Subcutaneous adipose tissue (tissue), 4 donors: ENCODE results near the gene DCDC1. TPM values are rescaled to one million over a fixed set of nuclear protein-coding genes. Genes with fewer than 3 reads are reported as not detected.

Experiments
- total RNA-seq, 4 donors: library from RNA; depleted of rRNA; stranded (reverse); fragments of >200 nt; gene quantifications; one replicate each; pipeline ENCODE4 v1.1.0, GENCODE V29; 2016
- TF ChIP-seq, protein P1 (sequence below): fragments of 450-650 bp; IDR thresholded peaks from one replicate; pipeline ENCODE4 v1.5.1; 2016; ENCODE audit warnings: low read depth, mild to moderate bottlenecking, control low read depth, antibody characterized with exemption, moderate library complexity

Gene DCDC1
- total RNA-seq, 4 donors from 2014 or later, result 0.17 to 0.22 TPM; not detected in 2

DNA sequence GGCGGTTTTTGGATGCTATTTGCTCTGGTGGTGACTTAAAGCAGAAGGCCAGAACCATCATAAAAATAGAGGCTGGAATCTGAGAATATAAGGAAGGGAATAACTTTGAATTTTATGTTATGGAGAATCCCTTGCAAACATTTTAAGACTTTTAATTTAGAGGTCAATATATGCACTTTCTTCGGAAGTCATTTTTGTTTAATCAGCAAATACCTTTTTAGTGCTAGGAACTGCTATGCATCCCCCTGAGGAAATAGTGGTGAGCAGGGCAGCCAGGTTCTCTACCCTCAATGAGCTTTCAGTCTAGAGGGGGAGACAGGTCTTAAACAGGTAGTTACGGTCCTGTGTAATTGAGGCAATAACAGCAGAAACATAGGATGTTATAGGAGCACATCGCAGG is 516.9 kb downstream of the DCDC1 start:
- TF ChIP-seq, protein P1, sequence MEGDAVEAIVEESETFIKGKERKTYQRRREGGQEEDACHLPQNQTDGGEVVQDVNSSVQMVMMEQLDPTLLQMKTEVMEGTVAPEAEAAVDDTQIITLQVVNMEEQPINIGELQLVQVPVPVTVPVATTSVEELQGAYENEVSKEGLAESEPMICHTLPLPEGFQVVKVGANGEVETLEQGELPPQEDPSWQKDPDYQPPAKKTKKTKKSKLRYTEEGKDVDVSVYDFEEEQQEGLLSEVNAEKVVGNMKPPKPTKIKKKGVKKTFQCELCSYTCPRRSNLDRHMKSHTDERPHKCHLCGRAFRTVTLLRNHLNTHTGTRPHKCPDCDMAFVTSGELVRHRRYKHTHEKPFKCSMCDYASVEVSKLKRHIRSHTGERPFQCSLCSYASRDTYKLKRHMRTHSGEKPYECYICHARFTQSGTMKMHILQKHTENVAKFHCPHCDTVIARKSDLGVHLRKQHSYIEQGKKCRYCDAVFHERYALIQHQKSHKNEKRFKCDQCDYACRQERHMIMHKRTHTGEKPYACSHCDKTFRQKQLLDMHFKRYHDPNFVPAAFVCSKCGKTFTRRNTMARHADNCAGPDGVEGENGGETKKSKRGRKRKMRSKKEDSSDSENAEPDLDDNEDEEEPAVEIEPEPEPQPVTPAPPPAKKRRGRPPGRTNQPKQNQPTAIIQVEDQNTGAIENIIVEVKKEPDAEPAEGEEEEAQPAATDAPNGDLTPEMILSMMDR, result no peak

DNA sequence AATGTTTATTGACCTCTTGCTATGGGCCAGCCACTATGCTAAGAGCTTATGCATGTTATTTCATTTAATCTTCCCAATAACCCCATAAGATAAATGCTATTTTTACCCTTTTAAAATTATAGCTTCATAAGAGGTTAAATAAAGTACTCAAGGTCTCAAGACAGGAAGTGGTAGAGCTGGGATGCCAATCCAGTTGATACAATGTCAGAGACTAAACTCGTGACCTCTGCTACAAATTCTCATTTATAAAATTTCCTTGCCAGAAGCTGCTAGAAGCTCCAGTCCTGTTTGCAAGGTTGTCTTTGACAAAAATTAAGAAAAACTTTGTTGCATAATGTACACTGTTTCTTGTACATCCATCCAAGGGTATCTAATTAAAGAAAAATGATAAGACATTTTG is 517.4 kb downstream of the DCDC1 start:
- TF ChIP-seq, protein P1, result no peak

DNA sequence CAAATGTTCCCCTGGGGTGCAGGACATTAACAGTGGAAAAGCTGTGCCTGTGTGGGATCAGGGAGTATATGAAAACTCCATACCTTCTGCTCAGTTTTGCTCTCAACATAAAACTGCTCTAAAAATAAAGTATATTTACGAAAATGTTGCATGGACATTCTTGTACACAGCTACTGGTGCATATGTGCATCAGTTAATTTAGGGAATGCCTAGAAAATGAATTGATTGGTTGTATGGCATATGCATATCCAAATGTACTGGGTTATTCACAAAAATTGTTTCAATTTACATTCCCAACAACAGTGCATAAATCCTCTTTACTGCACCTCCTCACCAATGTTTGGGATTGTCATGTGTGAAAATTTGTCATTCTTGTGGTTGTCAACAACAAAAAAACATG is 532.3 kb downstream of the DCDC1 start:
- TF ChIP-seq, protein P1, result no peak

DNA sequence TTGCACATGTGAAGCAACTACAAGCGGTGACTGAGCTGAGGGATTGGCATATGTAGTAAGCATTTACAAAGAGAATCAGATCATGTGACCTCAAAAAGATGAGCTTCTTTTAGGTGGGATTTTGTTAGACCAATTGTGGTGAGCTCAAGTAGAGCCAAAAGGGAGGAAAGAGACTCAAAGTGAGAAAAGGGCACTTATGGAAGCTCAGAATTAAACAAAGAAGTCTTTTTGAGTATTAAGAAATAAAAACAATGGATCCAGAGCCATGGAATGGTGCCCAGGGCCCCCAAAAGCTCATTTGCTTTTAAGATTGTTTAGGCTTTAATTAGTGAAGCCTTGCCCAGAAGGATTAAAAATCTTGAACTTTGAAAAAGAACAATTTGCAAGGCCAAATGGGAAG is 536.7 kb downstream of the DCDC1 start:
- TF ChIP-seq, protein P1, result no peak

DNA sequence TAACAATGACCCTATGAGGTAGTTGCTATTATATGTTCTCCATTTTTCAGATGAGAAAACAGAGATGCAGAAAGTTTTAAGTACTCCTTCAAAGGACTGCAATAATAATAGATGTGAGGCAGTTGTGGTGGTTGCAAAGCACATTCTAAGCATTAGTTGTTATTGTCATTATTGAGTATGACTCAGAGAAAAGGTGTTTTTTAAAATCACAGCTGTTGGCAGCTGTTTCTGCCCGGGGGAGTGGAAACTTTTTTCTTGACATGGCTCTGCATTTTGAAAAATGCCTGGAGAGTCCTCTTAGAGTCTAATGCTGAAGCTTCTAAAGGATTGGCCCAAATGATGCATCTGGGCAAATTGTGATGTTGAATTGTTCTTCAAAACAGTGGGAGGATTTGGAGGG is 538.9 kb downstream of the DCDC1 start:
- TF ChIP-seq, protein P1, result no peak

DNA sequence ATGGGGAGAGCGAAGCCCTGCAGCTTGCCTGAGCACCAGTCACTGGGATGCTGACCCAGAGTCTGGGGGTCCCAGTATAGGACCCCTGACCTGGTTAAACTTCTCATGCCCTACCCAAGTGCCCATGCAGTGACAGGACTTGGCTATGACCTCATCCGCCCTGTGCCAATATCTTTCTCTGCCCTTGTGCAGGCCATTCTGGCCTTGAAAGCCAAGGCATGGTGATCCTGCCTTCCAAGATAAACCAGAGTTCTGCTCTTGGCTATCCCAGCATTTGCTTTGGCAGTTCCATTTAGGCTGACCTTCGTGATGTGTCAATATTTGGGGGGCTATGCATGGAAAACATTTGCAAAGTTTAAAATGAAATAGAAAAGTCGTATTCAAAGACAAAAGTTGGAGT is 542.6 kb downstream of the DCDC1 start:
- TF ChIP-seq, protein P1, result no peak

DNA sequence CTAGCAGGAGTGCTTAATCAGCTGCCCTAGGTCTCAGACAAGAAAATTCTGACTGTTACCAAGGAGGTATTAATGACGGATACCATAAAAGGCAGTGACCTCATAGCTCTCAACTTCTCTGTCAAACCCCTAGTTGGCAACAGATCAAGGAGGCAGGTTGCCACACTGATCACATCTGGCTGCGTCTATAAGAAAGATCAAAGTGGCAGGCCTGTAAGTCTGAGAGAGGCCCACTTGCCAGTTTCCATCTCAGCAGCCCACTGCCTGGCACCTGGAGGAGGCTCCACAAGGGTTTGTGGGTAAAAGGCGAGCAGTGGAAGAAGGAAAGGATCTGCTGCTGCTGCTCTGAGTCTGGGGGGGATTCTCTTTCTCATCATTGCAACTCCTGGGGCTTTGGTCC is 543.8 kb downstream of the DCDC1 start:
- TF ChIP-seq, protein P1, result no peak
